HEK293 (cell line): ENCODE measurements around the gene MAP7D1.

Experiments used
- BCL11A ChIP-seq: fragments of 450-650 bp; formaldehyde crosslinking; IDR thresholded peaks from 2 replicates; pipeline ENCODE4 v1.5.1; 2016; ENCODE audit warnings: low read depth, missing biosample characterization, missing genetic modification characterization
- GLIS1 ChIP-seq: fragments of 450-650 bp; formaldehyde crosslinking; IDR thresholded peaks from 2 replicates; pipeline ENCODE4 v1.5.1; 2016; ENCODE audit warnings: missing biosample characterization, missing genetic modification characterization
- KLF7 ChIP-seq: fragments of 450-650 bp; formaldehyde crosslinking; IDR thresholded peaks from 2 replicates; pipeline ENCODE4 v1.5.1; 2016; ENCODE audit warnings: missing biosample characterization, missing genetic modification characterization, borderline replicate concordance
- KLF8 ChIP-seq: fragments of 450-650 bp; formaldehyde crosslinking; IDR thresholded peaks from 2 replicates; pipeline ENCODE4 v1.5.1; 2016; ENCODE audit warnings: missing biosample characterization, missing genetic modification characterization
- REST ChIP-seq: fragments of 450-650 bp; formaldehyde crosslinking; IDR thresholded peaks from 2 replicates; pipeline ENCODE4 v1.5.1; 2016; ENCODE audit warnings: missing biosample characterization, missing genetic modification characterization
- SCRT2 ChIP-seq: fragments of 450-650 bp; formaldehyde crosslinking; IDR thresholded peaks from 2 replicates; pipeline ENCODE4 v1.5.1; 2016; ENCODE audit warnings: missing biosample characterization, missing genetic modification characterization
- SP2 ChIP-seq: fragments of 450-650 bp; formaldehyde crosslinking; IDR thresholded peaks from 2 replicates; pipeline ENCODE4 v1.5.1; 2016; ENCODE audit warnings: missing biosample characterization, missing genetic modification characterization
- SP7 ChIP-seq: fragments of 450-650 bp; formaldehyde crosslinking; IDR thresholded peaks from 2 replicates; pipeline ENCODE4 v1.5.1; 2016; ENCODE audit warnings: missing biosample characterization, missing genetic modification characterization
- WT1 ChIP-seq: fragments of 450-650 bp; formaldehyde crosslinking; IDR thresholded peaks from 2 replicates; pipeline ENCODE4 v1.5.1; 2016; ENCODE audit warnings: missing biosample characterization, missing genetic modification characterization
- ZBTB11 ChIP-seq: fragments of 450-650 bp; formaldehyde crosslinking; conservative IDR thresholded peaks from 2 replicates; pipeline ENCODE4 v1.5.1; 2016; ENCODE audit warnings: low read depth, missing biosample characterization, missing genetic modification characterization
- ZBTB21 ChIP-seq: fragments of 450-650 bp; formaldehyde crosslinking; IDR thresholded peaks from 2 replicates; pipeline ENCODE4 v1.5.1; 2017; ENCODE audit warnings: missing biosample characterization, missing genetic modification characterization
- ZNF214 ChIP-seq: fragments of 450-650 bp; formaldehyde crosslinking; IDR thresholded peaks from 2 replicates; pipeline ENCODE4 v1.5.1; 2017; ENCODE audit warnings: missing biosample characterization, mild to moderate bottlenecking, missing genetic modification characterization, borderline replicate concordance
- ZNF274 ChIP-seq, 2 experiments: fragments of 200-500 bp in 1 of 2; fragments of 450-650 bp in 1 of 2; sonication (Bioruptor generic) in 1 of 2; formaldehyde crosslinking in 1 of 2; IDR thresholded peaks; 2 replicates each; pipeline versions ENCODE4 v1.5.1 to v1.6.1; 2014 to 2016; ENCODE audit warnings: borderline replicate concordance in 1 of 2, inconsistent platforms in 1 of 2, low read length in 1 of 2, missing biosample characterization in 1 of 2, missing genetic modification characterization in 1 of 2
- ZNF280D ChIP-seq: fragments of 450-650 bp; formaldehyde crosslinking; IDR thresholded peaks from 2 replicates; pipeline ENCODE4 v1.5.1; 2016; ENCODE audit warnings: missing biosample characterization, missing genetic modification characterization
- ZNF341 ChIP-seq: fragments of 450-650 bp; formaldehyde crosslinking; IDR thresholded peaks from 2 replicates; pipeline ENCODE4; 2016; ENCODE audit warnings: low read depth, missing biosample characterization, missing genetic modification characterization
- TF ChIP-seq, protein P1 (sequence below): fragments of 450-650 bp; formaldehyde crosslinking; IDR thresholded peaks from 2 replicates; pipeline ENCODE4 v1.5.1; 2017; ENCODE audit warnings: missing biosample characterization, missing genetic modification characterization
- TF ChIP-seq, protein P2 (sequence below): fragments of 450-650 bp; formaldehyde crosslinking; conservative IDR thresholded peaks from 2 replicates; pipeline ENCODE4 v1.5.1; 2016; ENCODE audit warnings: low read depth, missing biosample characterization, missing genetic modification characterization
- TF ChIP-seq, protein P3 (sequence below): fragments of 450-650 bp; formaldehyde crosslinking; IDR thresholded peaks from 2 replicates; pipeline ENCODE4 v1.5.1; 2016; ENCODE audit warnings: missing biosample characterization, missing genetic modification characterization
- TF ChIP-seq, protein P4 (sequence below): fragments of 450-650 bp; formaldehyde crosslinking; IDR thresholded peaks from 2 replicates; pipeline ENCODE4 v1.5.1; 2016; ENCODE audit warnings: missing biosample characterization, missing genetic modification characterization

The MAP7D1 gene

GRCh38 chr1:36223996-36224536, 68.1 kb downstream of the MAP7D1 start, which contains the start of gene THRAP3 (continued):
- TF ChIP-seq ZNF280D (tag by site-specific recombination) = no peak
- TF ChIP-seq ZNF341 (tag by site-specific recombination) = peak; percentile 95
- TF ChIP-seq, protein P1, sequence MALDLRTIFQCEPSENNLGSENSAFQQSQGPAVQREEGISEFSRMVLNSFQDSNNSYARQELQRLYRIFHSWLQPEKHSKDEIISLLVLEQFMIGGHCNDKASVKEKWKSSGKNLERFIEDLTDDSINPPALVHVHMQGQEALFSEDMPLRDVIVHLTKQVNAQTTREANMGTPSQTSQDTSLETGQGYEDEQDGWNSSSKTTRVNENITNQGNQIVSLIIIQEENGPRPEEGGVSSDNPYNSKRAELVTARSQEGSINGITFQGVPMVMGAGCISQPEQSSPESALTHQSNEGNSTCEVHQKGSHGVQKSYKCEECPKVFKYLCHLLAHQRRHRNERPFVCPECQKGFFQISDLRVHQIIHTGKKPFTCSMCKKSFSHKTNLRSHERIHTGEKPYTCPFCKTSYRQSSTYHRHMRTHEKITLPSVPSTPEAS (tag by site-specific recombination) = no peak
- TF ChIP-seq, protein P2, sequence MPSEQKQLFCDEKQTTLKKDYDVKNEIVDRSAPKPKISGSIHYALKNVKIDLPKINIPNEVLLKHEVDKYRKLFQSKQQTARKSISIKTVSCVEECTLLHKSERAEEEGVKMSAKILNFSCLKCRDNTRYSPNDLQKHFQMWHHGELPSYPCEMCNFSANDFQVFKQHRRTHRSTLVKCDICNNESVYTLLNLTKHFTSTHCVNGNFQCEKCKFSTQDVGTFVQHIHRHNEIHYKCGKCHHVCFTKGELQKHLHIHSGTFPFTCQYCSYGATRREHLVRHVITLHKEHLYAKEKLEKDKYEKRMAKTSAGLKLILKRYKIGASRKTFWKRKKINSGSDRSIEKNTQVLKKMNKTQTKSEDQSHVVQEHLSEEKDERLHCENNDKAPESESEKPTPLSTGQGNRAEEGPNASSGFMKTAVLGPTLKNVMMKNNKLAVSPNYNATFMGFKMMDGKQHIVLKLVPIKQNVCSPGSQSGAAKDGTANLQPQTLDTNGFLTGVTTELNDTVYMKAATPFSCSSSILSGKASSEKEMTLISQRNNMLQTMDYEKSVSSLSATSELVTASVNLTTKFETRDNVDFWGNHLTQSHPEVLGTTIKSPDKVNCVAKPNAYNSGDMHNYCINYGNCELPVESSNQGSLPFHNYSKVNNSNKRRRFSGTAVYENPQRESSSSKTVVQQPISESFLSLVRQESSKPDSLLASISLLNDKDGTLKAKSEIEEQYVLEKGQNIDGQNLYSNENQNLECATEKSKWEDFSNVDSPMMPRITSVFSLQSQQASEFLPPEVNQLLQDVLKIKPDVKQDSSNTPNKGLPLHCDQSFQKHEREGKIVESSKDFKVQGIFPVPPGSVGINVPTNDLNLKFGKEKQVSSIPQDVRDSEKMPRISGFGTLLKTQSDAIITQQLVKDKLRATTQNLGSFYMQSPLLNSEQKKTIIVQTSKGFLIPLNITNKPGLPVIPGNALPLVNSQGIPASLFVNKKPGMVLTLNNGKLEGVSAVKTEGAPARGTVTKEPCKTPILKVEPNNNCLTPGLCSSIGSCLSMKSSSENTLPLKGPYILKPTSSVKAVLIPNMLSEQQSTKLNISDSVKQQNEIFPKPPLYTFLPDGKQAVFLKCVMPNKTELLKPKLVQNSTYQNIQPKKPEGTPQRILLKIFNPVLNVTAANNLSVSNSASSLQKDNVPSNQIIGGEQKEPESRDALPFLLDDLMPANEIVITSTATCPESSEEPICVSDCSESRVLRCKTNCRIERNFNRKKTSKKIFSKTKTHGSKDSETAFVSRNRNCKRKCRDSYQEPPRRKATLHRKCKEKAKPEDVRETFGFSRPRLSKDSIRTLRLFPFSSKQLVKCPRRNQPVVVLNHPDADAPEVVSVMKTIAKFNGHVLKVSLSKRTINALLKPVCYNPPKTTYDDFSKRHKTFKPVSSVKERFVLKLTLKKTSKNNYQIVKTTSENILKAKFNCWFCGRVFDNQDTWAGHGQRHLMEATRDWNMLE (tag by site-specific recombination) = no peak
- no peak for TF ChIP-seq ZNF274 (IDR thresholded peaks at IDR 0.05; ENCODE audit: low read length)
- no peak for TF ChIP-seq ZNF274 (tag by site-specific recombination; IDR thresholded peaks at IDR 0.05; ENCODE audit: borderline replicate concordance)
- peak; percentile 100 for TF ChIP-seq KLF8 (tag by site-specific recombination)
- TF ChIP-seq GLIS1 (tag by site-specific recombination) = peak; percentile 84
- TF ChIP-seq, protein P3, sequence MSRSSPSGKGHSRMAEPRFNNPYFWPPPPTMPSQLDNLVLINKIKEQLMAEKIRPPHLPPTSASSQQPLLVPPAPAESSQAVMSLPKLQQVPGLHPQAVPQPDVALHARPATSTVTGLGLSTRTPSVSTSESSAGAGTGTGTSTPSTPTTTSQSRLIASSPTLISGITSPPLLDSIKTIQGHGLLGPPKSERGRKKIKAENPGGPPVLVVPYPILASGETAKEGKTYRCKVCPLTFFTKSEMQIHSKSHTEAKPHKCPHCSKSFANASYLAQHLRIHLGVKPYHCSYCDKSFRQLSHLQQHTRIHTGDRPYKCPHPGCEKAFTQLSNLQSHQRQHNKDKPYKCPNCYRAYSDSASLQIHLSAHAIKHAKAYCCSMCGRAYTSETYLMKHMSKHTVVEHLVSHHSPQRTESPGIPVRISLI = no peak
- peak; percentile 11; the same call in 1 of the 2 replicates for TF ChIP-seq SCRT2 (tag by site-specific recombination)
- TF ChIP-seq SP7 (tag by site-specific recombination) = peak; percentile 76; the same call in 1 of the 2 replicates
- no peak for TF ChIP-seq BCL11A (tag by site-specific recombination)
- TF ChIP-seq SP2 (tag by site-specific recombination) = peak; percentile 97
- TF ChIP-seq, protein P4, sequence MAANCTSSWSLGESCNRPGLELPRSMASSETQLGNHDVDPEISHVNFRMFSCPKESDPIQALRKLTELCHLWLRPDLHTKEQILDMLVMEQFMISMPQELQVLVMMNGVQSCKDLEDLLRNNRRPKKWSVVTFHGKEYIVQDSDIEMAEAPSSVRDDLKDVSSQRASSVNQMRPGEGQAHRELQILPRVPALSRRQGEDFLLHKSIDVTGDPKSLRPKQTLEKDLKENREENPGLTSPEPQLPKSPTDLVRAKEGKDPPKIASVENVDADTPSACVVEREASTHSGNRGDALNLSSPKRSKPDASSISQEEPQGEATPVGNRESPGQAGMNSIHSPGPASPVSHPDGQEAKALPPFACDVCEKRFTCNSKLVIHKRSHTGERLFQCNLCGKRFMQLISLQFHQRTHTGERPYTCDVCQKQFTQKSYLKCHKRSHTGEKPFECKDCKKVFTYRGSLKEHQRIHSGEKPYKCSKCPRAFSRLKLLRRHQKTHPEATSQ (tag by site-specific recombination) = no peak
- no peak; the same call in 1 of the 2 replicates for TF ChIP-seq WT1 (tag by site-specific recombination)
- TF ChIP-seq ZBTB11 (tag by site-specific recombination) = peak; percentile 95
- peak; percentile 95 for TF ChIP-seq ZBTB21
- TF ChIP-seq REST (tag by site-specific recombination) = no peak
- no peak; the same call in none of the 2 replicates for TF ChIP-seq KLF7
- TF ChIP-seq ZNF214 (tag by site-specific recombination) = no peak
